ENCODE data around the gene HACD2. TPM values are rescaled to one million over a fixed set of nuclear protein-coding genes. Genes with fewer than 3 reads are reported as not detected.

HACD2 gene
- total RNA-seq, 1 donor from 2014 or later = 30.4 TPM

DNA sequence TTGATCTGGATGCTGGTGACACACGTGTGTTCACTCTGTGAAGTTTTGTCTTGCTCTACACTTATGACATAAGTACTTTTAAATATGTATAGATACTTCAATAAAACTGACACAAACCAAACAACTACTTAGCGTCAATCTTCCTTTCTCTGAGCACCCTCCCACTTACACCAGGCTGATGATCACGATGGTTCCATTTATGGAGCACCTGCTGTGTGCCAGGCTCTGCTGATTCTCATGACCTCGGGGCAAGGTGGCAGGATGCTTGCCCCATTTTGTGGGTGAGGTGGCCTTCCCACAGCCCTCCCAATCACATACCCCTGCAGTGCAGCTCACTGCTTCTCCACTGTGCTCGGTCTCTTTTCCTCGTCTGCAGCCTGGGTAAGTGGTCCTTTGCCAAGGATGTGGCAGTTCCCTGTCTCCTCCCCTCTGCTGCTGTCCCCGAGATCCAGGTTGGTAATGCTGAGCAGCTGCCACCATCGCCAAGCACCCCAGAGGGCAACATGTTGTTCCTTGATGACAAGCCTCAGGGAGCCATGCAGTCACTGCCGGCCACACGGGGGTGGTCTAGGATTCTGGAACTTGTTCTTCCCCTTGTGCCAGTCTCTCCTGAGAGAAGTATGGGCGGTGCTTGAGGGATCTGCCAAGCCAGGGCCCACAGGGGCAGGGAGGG is 115.4 kb downstream of the HACD2 start:
- DNase-seq (ENCODE audit: extremely low spot score, unreplicated experiment) = no peak
- no peaks in the 10 kb centered on the region for H3K9me3 Mint-ChIP-seq
- no peak overlapping the region for H3K4me3 Mint-ChIP-seq
- H3K27me3 Mint-ChIP-seq = peaks cover 3% of the 10 kb centered on the region
- peaks cover 8% of the 10 kb centered on the region for H3K4me1 Mint-ChIP-seq (ENCODE audit: unreplicated experiment)
- no peak overlapping the region for H3K27ac Mint-ChIP-seq
- H3K36me3 Mint-ChIP-seq = no peaks in the 10 kb centered on the region
- TF ChIP-seq, protein P1, sequence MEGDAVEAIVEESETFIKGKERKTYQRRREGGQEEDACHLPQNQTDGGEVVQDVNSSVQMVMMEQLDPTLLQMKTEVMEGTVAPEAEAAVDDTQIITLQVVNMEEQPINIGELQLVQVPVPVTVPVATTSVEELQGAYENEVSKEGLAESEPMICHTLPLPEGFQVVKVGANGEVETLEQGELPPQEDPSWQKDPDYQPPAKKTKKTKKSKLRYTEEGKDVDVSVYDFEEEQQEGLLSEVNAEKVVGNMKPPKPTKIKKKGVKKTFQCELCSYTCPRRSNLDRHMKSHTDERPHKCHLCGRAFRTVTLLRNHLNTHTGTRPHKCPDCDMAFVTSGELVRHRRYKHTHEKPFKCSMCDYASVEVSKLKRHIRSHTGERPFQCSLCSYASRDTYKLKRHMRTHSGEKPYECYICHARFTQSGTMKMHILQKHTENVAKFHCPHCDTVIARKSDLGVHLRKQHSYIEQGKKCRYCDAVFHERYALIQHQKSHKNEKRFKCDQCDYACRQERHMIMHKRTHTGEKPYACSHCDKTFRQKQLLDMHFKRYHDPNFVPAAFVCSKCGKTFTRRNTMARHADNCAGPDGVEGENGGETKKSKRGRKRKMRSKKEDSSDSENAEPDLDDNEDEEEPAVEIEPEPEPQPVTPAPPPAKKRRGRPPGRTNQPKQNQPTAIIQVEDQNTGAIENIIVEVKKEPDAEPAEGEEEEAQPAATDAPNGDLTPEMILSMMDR (conservative IDR thresholded peaks at IDR 0.05) = no peak

GRCh38 chr3:123467046-123467445 is 117.8 kb downstream of the HACD2 start:
- TF ChIP-seq, protein P1 (conservative IDR thresholded peaks at IDR 0.05) = no peak
- Mint-ChIP-seq H3K27ac (no peak overlapping the region), H3K4me1 (ENCODE audit: unreplicated experiment) (peaks cover 8% of the 10 kb centered on the region), H3K36me3 (no peaks in the 10 kb centered on the region), H3K4me3 (no peak overlapping the region), H3K9me3 (no peaks in the 10 kb centered on the region), H3K27me3 (peaks cover 10% of the 10 kb centered on the region)
- DNase-seq (ENCODE audit: extremely low spot score, unreplicated experiment) = no peak

- DNase-seq (ENCODE audit: extremely low spot score, unreplicated experiment) = no peak
- no peaks in the 10 kb centered on the region for H3K36me3 Mint-ChIP-seq
- TF ChIP-seq, protein P1 (conservative IDR thresholded peaks at IDR 0.05) = no peak
- no peak overlapping the region for H3K27ac Mint-ChIP-seq
- H3K4me1 Mint-ChIP-seq (ENCODE audit: unreplicated experiment) = peaks cover 18% of the 10 kb centered on the region
- no peak overlapping the region for H3K4me3 Mint-ChIP-seq
- peaks cover 21% of the 10 kb centered on the region for H3K27me3 Mint-ChIP-seq
- no peaks in the 10 kb centered on the region for H3K9me3 Mint-ChIP-seq
These were observed 120.6 kb downstream of the HACD2 start for GRCh38 chr3:123464211-123464610.

GRCh38 chr3:123459862-123460261 is 125.0 kb downstream of the HACD2 start:
- Mint-ChIP-seq H3K9me3 (no peaks in the 10 kb centered on the region), H3K4me1 (ENCODE audit: unreplicated experiment) (peaks cover 11% of the 10 kb centered on the region), H3K27me3 (peaks cover 25% of the 10 kb centered on the region), H3K27ac (no peak overlapping the region), H3K4me3 (no peak overlapping the region), H3K36me3 (no peaks in the 10 kb centered on the region)
- TF ChIP-seq, protein P1 (conservative IDR thresholded peaks at IDR 0.05) = no peak
- DNase-seq (ENCODE audit: extremely low spot score, unreplicated experiment) = no peak

GRCh38 chr3:123458255-123458654 is 126.6 kb downstream of the HACD2 start:
- Mint-ChIP-seq H3K36me3 (no peaks in the 10 kb centered on the region), H3K9me3 (no peaks in the 10 kb centered on the region), H3K4me3 (no peak overlapping the region), H3K4me1 (ENCODE audit: unreplicated experiment) (peaks cover 15% of the 10 kb centered on the region), H3K27me3 (peaks cover 27% of the 10 kb centered on the region), H3K27ac (no peak overlapping the region)
- TF ChIP-seq, protein P1 (conservative IDR thresholded peaks at IDR 0.05) = no peak
- no peak for DNase-seq (ENCODE audit: extremely low spot score, unreplicated experiment)
